ENCODE data around the gene ZNF140. TPM values are rescaled to one million over a fixed set of nuclear protein-coding genes. Genes with fewer than 3 reads are reported as not detected.

ZNF140 gene
- total RNA-seq, 2 experiments from 2014 or later, result 6.6 to 8.5 TPM

- H3K4me3 Mint-ChIP-seq, result no peak overlapping the region
- H3K36me3 Mint-ChIP-seq (ENCODE audit: low read depth), result peaks cover 92% of the 10 kb centered on the region
- intact Hi-C loops (cut with DNase I, micrococcal nuclease), result loop anchor here in 1 of 2 experiments (1.0 kb wide), 1 partner anchor 17 kb away; no protein-coding TSS in a partner anchor
Measured at GRCh38 chr12:133058203-133059113, 22.3 kb upstream of the ZNF140 start.

DNA sequence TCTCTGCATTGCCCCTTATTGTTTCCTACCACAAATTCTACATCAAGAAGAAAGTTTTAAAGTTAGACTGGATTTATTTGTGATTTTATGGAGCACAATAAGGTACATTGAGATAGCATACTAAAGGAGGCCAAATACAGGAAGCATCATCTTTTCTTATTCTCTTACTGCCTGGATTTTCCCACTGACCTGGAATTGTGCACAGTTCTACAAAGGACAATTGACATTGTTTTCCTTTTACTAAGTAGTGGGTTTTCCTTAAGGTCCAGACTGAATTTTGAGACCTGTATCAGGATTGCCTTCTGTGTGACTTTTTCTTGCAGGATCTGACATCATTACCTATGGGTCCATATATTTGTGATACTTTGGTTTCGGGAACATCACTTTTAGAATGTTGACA is 18.8 kb upstream of the ZNF140 start:
- Mint-ChIP-seq H3K4me3 (no peak overlapping the region), H3K36me3 (ENCODE audit: low read depth) (peaks cover 90% of the 10 kb centered on the region), H3K27ac (no peak overlapping the region), H3K4me1 (ENCODE audit: low read depth) (no peaks in the 10 kb centered on the region), H3K27me3 (no peaks in the 10 kb centered on the region), H3K9me3 (peaks cover 13% of the 10 kb centered on the region)
- no peak overlapping the region for H3K4me3 ChIP-seq (ENCODE audit: low read length)
- ATAC-seq (ENCODE audit: poor library complexity) (no peak), DNase-seq (no peak)
- no peaks in the 10 kb centered on the region for H3K4me1 ChIP-seq (ENCODE audit: insufficient read depth, low read length)
- POLR2A ChIA-PET, result no interaction called here
- intact Hi-C loops (cut with DNase I, micrococcal nuclease), result loop anchor here in 1 of 2 experiments (5.0 kb wide), 1 partner anchor 140 kb away; no protein-coding TSS in a partner anchor
- CTCF ChIA-PET, result no interaction called here
- TF ChIP-seq, protein P1, sequence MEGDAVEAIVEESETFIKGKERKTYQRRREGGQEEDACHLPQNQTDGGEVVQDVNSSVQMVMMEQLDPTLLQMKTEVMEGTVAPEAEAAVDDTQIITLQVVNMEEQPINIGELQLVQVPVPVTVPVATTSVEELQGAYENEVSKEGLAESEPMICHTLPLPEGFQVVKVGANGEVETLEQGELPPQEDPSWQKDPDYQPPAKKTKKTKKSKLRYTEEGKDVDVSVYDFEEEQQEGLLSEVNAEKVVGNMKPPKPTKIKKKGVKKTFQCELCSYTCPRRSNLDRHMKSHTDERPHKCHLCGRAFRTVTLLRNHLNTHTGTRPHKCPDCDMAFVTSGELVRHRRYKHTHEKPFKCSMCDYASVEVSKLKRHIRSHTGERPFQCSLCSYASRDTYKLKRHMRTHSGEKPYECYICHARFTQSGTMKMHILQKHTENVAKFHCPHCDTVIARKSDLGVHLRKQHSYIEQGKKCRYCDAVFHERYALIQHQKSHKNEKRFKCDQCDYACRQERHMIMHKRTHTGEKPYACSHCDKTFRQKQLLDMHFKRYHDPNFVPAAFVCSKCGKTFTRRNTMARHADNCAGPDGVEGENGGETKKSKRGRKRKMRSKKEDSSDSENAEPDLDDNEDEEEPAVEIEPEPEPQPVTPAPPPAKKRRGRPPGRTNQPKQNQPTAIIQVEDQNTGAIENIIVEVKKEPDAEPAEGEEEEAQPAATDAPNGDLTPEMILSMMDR (IDR thresholded peaks at IDR 0.05), result no peak
- no peaks in the 10 kb centered on the region for H3K27me3 ChIP-seq (ENCODE audit: control insufficient read depth in 1 of 2, insufficient read depth in 2 of 2, low read length in 2 of 2)
- H3K36me3 ChIP-seq (ENCODE audit: insufficient read depth, low read length), result peaks cover 4% of the 10 kb centered on the region
- H3K9me3 ChIP-seq (ENCODE audit: control insufficient read depth in 1 of 2, insufficient read depth in 1 of 2, low read length in 2 of 2), result peaks cover 48 to 100% of the 10 kb centered on the region in 2 experiments
- no peak overlapping the region for H3K27ac ChIP-seq (ENCODE audit: low read depth in 1 of 2, low read length in 2 of 2)

More at GRCh38 chr12:133058203-133059113, 22.3 kb upstream of the ZNF140 start:
- Mint-ChIP-seq H3K27me3 (no peaks in the 10 kb centered on the region), H3K4me1 (ENCODE audit: low read depth) (no peaks in the 10 kb centered on the region), H3K27ac (no peak overlapping the region), H3K9me3 (peaks cover 10% of the 10 kb centered on the region)
- TF ChIP-seq, protein P1 (IDR thresholded peaks at IDR 0.05), result no peak
- CTCF ChIA-PET, result no interaction called here
- H3K4me1 ChIP-seq (ENCODE audit: insufficient read depth, low read length), result no peaks in the 10 kb centered on the region
- no peak overlapping the region for H3K27ac ChIP-seq (ENCODE audit: low read depth in 1 of 2, low read length in 2 of 2)
- H3K36me3 ChIP-seq (ENCODE audit: insufficient read depth, low read length), result peaks cover 18% of the 10 kb centered on the region
- ATAC-seq (ENCODE audit: poor library complexity) (no peak), DNase-seq (peak in 1 of 14 experiments; percentile 7)
- POLR2A ChIA-PET, result interaction anchor here (0.7 to 1.5 kb wide), 2 partner anchors 22 to 23 kb away, joined by 3 read pairs; no protein-coding TSS in a partner anchor
- no peaks in the 10 kb centered on the region for H3K27me3 ChIP-seq (ENCODE audit: control insufficient read depth in 1 of 2, insufficient read depth in 2 of 2, low read length in 2 of 2)
- H3K4me3 ChIP-seq (ENCODE audit: low read length), result no peak overlapping the region
- peaks cover 28 to 82% of the 10 kb centered on the region in 2 experiments for H3K9me3 ChIP-seq (ENCODE audit: control insufficient read depth in 1 of 2, insufficient read depth in 1 of 2, low read length in 2 of 2)

DNA sequence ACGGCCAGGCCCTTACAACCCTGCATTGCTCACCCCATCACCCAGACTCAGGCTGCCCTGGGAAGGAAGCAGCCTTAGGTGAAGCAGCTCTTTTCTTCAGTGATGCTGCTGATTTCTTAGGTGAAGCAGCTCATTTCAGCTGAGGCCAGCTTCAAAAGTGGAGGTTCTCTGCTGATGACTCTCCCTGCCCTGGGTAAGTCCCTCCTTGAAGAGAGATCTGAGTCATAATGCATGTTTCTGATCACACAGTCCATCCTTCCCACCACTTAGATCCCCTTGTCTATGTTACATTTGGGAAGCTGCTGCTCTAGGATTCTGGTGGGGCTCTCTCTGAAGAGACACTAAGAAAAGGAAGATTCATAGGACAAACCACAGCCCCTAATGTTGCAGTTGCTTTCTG is 17.2 kb upstream of the ZNF140 start:
- no peak overlapping the region for H3K27ac ChIP-seq (ENCODE audit: low read depth in 1 of 2, low read length in 2 of 2)
- H3K4me3 ChIP-seq (ENCODE audit: low read length), result no peak overlapping the region
- DNase-seq (no peak), ATAC-seq (ENCODE audit: poor library complexity) (no peak)
- no peaks in the 10 kb centered on the region for H3K36me3 ChIP-seq (ENCODE audit: insufficient read depth, low read length)
- H3K4me1 ChIP-seq (ENCODE audit: insufficient read depth, low read length), result no peaks in the 10 kb centered on the region
- peaks cover 14% of the 10 kb centered on the region for H3K9me3 Mint-ChIP-seq
- no peaks in the 10 kb centered on the region for H3K4me1 Mint-ChIP-seq (ENCODE audit: low read depth)
- H3K9me3 ChIP-seq (ENCODE audit: control insufficient read depth in 1 of 2, insufficient read depth in 1 of 2, low read length in 2 of 2), result peaks cover 50 to 99% of the 10 kb centered on the region in 2 experiments
- ChIA-PET CTCF (no interaction called here), POLR2A (interaction anchor here (0.8 kb wide), 1 partner anchor 67 kb away, joined by 3 read pairs; the partner anchor contains the start of genes ZNF10 and ZNF891)
- H3K27me3 Mint-ChIP-seq, result no peaks in the 10 kb centered on the region
- peaks cover 83% of the 10 kb centered on the region for H3K36me3 Mint-ChIP-seq (ENCODE audit: low read depth)
- intact Hi-C loops (cut with DNase I, micrococcal nuclease), result loop anchor here in 1 of 2 experiments (5.0 kb wide), 1 partner anchor 141 kb away; no protein-coding TSS in a partner anchor
- no peaks in the 10 kb centered on the region for H3K27me3 ChIP-seq (ENCODE audit: control insufficient read depth in 1 of 2, insufficient read depth in 2 of 2, low read length in 2 of 2)
- H3K4me3 Mint-ChIP-seq, result no peak overlapping the region
- H3K27ac Mint-ChIP-seq, result no peak overlapping the region
- TF ChIP-seq, protein P1 (IDR thresholded peaks at IDR 0.05), result no peak

Data from CD4-positive, alpha-beta T cell (primary cell).